ENCODE results near the gene TIFAB.
"Not testable (repeated sequence)": the region's sequence is repeated elsewhere in the genome, so short reads cannot be mapped to it uniquely, and the experiment has no call there.

The TIFAB gene, protein sequence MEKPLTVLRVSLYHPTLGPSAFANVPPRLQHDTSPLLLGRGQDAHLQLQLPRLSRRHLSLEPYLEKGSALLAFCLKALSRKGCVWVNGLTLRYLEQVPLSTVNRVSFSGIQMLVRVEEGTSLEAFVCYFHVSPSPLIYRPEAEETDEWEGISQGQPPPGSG

DNA sequence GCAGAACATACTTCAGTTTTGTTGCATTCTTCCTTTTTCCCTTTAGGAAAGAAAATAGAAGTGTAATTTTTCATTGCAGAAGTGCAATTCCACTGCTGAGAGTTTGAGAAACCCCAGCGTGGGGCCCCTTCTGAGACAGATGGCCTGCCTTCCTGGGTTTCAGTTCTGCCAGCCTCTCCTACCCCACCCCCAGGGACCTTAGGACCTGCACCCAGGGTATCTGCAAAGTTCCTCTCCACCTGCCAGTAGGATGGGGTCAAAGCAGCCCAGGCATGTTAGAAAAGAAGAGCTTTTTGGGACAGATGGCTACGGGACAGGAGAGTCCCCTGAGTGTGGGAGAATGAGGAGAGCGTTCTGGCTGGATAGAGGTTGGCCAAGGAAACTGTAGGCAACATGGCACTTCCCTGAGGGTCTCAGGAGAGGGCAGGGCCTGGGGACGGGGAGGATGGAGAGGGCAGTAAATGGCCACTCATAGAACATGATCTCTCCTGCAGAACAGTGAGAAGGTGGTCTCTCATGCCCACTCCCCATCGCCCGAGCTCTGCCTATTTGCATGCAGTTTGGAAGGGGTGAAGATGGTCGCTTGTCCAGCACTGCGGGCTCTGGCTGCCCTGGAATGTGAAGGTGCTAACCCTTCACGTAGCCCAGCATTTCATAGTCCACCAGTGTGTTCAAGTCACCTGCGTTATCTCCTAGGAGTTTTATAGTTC lies at the start of gene TIFAB:
TIFAB (minus strand) TSS at position 31 of the 710 bp plus-strand sequence. CDS start 2,412 bp downstream, outside the sequence.
- no peak for DNase-seq

DNA sequence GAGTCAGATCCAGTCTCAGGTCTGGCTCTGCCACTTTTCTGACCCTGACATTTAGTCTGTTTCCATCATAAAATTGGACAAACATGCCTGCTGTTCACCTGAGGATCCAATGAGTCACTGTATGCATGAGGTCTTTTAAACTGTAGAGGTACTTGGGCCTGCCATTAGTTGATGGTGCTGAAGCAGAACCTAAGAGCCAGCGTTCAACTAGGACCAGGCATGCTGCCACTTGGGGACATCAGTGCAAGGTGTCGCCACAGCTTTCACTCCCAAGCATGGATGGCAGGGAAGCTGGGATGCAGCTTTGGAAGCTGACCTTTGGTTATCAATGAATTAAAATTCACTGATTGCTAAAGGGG lies 46.5 kb upstream of the TIFAB start:
- DNase-seq = no peak

DNA sequence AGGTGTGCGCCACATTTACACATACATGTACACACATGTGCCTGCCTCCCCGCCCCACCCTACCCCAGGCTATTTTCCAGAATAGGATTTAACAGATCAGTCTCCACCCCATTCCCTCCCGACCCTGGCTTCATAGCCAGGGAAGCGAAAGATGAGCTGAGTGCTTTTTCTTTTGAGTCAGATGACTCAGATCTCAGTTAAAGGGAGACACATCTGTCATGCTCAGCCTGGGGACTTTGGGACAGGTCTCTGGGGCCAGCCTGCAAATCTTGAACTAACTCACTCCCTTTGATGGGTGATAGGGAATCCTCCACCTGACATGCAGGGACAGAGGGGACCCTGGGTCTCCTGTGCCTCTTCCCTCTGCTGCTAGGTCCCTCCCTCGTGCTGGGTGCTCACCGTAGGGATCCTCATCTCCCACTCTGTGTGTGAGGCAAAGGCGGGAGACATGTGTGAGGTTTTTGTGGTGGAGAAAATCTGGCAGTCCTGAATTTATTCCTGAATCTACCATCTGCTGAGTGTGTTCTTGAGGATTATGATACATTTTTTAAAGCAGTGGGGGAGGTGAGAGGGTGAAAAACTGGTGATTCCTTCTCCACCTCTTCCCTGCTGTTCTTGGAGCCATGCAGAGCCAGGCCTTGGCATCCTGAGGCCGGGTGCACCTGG lies 46.0 kb upstream of the TIFAB start:
- no peak for DNase-seq

DNA sequence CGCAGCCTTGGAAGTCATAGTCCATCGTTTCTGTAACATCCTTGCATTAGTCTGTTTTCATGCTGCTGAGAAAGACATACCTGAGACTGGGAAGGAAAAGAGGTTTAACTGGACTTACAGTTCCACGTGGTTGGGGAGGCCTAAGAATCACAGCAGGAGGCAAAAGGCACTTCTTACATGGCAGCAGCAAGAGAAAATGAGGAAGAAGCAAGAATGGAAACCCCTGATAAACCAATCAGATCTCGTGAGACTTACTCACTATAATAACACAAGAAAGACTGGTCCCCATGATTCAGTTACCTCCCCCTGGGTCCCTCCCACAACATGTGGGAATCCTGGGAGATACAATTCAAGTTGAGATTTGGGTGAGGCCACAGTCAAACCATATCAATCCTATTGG lies 43.4 kb upstream of the TIFAB start:
- not testable (repeated sequence) for DNase-seq

DNA sequence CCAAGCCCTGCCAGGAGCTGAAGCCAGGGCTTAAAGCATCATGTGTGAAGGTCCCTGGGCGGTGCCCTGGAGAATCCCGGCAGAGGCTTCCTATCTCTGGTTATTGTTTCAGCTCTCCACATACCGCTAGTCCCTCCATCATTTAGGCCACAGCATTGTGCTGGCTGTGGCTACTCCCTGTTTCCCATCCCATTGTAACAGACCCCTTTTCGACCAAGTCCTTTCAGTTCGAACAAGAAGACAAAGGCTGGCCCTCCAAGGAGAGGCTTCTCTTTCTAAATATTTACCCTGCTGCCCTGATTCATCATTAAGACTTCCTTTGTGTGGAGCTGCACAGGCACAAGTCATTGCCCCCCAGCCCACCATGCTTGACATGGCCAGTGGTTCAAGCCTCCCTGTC lies 42.0 kb upstream of the TIFAB start:
- no peak for DNase-seq

DNA sequence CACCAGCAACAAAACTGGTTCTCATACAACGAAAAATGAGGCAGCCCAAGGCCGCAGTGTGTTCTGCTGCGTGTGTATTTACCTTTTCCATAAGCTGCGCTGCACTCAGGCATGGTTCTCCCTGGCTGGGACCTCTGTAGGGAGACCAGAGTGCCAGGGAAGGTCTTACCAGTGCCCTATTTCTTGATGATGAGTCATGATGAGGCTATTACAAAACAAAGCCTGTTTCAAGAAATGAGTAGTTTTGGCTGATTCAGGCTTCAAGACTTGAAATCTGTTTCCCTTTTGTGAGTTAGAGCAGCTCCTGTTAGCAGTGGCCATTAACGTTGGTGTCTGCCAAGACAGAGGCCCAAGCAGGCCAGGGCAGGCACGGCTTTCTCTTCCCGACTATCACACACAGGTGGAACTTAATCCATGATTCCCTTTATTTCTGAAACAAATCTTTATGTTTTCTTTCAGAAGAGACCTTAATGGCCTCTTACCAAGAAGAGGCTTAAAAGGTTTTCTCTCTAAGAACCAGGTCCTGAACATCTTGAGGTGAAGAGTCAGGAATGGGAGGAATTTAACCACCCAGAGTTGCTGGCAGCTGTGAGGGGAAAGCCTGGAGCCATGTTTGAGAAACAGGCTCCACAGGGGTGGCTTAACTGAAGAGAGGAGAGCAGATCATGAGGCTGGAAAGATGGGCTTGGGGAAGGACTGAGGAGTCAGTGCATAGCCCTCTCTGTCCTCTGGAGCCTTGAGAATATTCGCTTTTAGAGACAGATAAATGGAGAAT lies 41.4 kb upstream of the TIFAB start:
- no peak for DNase-seq

DNA sequence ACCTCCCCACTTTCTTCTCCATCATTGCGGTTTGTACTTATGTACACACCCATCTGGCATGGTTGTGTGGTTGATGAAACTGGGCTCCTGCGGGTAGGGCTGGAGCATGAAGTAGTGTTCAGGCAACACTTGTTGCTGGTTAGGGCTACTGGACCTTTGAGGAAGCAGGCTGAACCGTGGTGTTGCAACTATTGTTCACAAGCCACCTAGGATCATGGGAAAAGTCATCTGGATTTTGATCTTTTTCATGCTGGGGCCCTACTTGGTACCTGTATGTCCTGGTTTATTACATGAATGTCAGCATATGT lies 40.1 kb upstream of the TIFAB start:
- no peak for DNase-seq

DNA sequence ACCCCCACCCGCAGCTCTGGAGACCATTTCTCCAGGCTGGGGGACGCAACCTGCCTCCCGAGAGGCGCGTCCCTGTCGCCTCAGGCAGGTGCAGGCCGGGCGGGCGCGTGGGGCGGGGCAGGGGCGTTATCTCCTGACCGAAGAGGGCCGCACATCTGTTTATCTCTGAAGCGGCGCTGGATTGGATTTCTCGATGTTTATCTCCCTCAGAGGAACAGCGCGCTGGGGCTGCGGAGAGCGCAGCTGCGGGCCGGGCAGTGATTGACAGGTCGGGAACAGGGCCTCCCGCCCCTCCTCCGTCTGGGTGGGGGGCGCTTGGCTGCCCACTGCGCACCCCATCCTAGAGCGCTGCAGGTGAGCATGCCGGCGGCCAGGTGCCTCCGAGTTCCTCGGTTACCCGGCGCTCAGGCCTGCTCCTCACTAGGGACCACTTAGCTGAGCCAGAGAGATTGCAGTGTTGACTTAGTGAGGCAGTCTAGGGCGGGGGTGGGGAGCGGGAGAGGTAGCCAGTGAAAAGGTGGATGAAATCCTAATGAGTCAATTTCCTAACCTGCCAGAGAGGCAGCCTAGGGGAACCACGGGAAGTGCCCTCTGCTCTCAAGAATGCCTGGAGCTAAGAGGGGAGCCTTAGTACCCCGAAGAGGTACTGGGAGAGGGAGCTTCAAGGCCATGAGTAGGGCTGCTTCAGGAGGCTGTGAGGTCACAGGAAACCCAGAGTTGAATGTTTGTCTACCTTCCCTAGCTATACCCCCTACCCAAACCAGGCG lies 39.6 kb upstream of the TIFAB start:
- DNase-seq = no peak

DNA sequence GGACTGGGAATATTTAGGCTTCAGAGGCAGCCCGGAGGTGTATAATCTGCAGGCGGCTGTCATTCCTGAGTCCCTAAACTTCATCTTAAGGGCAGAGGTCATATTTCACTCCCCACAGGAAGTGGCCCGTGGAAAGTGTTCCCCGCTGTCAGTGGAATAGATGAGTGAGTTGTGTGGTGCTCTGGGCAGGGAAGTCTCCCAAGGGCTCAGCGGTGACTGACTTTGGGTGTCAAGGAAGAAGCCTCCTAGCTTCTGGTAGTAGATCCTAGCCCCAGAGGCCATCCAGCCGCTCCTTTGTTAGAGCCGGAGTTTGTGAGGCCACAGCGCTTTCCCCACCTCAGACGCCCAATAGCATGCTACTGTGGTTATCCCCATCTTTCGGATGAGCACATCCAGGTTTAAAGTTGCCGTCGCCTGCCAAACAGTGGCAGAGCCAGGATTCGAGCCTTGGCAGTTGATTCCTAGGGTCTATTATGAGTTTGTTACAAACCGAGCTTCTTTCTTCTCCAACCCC lies 38.9 kb upstream of the TIFAB start:
- no peak for DNase-seq

DNA sequence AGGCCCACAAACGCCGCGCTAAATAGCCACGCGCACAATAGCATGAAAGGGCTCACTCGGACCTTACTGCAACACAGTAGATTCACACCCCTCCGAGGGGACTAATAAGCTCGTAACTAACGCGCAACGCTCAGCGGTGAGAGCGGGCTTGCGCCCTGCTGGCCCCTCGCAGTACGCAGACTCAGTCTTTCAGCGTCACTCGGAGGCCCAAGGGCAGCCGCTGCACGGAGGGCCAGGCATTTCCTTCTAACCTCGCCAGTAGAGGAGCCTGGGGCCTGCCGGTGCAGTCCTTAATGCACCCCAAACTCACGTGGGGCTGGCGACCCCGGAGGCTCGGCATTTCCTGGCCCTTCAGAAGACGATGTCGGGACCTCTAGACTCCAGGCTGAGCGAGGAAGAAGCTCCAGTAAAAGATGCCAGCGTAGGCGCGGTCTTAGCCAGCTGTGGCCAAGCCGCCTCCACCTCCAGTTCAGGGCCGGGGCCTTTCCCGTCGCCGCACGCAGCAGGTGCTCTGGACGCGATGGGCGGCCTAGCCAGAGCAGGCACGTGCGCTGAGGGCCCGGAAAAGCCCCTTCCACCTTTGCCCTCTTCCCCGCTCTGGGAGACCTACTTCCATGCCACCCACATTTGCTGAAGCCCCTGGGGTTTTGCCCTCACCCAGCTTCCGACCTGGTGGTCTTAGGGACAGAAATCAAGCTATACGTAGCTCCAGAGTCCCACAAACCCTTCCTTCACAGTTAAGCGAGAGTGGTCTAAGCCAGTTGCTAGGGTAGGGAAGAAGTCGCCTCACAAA lies 38.3 kb upstream of the TIFAB start:
- no peak for DNase-seq

DNA sequence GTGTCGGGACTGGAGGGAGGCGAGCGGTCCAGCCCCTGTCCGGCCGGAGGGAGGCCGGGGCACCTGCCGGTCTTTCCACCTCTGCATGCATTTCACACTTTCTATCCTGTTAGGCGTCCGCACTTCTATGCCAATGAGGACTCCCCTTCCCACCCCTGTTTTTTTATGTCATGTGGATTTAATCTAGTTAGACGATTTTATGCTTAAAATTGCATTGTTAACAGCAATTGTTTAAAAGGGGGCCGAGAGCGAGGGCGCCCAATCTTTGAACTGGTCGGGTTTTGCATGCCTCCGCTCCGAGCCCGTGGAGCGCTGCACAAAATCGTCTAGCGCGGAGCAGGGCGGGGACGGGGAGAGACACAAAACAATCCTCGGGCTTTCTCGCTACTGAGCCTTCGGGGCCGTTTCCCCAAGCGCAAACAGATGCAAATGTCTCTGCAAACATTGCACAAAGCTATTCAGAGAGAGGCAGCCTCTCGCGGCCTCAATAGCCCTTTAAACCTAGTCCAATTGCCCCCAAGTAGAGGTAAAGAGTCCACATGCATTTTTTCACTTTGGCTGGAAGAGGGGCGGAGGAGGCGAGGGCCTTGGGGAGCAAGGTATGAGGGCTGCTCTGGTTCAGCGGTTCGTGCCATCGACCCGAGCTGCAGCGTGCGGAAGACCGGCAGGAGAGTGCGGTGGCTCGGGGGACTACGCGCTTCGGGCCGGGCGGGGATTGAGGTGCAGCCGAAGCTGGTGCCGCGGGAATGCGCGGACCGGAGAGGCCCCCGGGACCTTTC lies 37.5 kb upstream of the TIFAB start:
- no peak for DNase-seq

DNA sequence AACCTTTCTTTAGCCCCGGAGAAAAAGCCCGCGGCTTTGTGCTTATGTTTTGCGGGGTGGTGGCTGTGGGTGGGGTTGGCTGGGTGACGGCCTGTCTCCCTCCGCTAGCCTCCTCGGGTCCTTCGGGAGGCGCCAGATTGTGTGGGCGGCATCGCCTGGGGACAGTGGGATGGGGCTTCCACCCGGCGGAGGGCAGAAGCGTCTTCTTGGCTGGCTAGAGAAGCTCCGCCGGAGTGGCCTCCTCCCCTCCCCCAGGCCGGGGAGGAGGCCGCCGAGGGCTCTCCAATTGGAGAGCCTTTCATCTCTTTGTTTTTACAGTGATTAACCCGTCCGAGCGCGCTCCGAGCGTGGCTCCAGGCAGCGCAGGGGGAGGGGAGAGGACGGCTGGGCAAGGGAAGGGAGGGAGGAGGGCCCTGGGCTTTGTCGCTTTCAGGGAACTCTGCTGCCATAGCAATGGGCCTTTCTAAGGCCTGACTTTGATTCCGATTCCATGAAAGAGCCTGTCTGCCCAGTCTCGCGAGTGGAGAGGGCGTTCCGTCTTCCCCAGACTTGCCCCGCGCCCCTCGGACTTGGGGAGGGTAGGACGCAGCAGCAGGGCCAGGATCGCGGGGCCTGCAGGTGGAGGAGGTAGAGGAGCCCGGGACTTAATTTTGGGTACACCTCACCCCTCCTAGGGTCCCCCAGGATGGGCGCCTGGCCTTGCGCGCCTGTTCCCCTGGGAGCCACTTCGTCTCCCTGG lies 36.7 kb upstream of the TIFAB start:
- peak; percentile 56 for DNase-seq

DNA sequence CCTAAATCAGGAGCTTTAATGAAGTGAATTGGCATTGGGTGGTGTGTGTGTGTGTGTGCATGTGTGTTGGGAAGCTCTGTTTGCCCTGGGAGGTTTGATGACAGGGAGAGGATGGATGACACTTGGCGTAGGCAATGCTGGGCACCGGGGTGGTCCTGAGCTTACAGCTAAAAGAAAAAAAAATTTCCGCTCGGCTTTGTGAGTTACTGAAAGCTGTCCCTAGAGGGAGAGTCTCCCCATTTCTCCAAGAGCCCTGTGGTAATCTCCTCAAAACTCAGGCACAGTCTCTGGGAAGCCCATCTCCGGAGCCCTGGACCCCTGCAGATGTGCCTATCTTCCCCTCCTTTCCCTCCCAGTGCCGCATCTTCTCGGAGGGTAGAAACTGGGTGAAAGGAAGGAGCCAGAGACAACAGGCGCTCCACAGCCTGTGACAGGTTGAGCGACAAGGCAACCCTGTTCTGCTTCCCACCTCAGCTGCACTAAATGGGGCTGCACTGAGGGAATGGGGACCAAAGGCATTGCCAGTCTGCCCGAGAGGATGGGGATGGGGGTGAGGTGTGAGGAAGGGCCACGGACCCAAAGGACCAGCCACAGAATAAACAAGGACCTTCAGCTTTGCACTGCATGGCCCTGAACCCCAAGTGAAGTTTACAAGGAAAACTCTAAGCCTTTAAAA lies 35.8 kb upstream of the TIFAB start:
- no peak for DNase-seq

DNA sequence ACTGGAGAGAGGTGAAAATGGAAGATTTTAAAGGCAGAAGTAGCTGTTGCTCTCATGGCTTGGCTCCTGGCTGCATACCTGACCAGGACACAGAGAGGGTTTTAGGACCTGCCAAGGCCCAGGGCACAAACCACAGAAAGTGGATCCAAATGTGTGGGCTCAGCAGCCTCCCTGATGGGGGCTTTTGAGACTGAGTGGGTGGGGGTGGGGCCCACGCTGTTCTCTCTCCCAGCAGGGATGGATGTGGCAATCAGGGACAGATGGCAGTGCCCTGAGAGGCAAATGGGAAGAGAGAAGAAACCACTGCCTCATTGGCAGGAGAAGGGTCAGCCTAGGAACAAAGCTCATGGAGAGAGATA lies 34.9 kb upstream of the TIFAB start:
- no peak for DNase-seq

DNA sequence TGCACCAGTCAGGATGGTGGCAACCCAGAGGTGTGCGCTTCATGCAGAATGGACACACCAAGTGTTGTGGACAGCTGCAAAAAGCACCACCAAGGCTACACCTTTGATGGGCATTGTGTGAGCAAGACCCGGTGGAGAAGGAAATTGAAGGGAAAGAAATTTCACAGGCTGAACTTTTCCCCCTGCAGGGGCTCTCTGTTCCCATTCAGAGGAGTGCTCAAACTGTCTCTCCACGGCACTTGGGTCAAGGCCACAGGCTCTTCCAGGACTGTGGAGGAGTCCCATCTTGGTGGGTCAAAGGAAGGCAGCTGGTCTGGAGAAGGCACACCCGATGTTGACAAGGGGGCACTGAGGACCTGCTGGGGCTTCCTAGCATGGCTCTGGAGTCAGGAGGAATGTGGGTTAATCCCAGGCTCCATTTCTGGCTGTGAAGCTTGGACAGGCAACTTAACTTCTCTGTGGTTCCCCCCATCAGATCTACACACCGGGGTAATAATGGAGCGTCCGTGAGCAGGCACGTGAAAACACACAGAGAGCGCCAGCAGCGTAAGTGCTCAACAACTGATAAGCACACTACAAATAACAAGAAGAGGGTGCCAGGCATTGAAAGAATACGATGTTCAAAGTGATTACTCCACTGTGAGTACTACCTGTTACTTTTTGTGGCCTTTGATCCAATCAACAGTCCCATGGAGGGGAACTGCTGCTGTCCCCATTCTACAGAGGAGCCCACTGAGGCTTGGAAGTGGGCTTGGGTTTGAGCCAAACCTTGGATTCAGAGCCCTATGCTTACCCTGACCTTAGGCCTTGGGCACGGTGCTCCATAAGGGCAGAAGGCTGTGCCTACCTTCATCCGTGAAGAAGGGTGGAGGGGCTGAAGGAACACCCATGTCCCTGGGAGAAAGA lies 34.2 kb upstream of the TIFAB start:
- no peak for DNase-seq

DNA sequence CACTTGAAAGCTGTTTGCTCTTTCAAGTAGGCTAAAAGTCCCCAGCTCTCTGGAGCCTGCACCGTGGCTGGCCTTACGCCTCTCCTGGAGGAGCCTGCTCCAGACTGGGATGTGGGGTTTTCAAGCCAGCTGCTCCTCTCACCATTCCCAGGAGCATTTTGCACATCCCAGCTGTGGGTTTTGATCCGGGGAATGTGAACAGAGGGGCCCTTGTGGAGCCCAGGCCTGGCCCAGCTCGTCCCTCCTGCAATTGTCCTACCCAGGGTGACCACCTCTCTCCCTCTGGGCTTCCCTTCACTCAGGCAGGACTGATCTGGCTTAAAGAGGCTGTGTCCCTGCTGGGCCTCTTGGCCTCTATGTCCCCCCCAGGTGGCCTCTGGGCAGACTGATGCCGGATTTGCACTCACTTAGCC lies 32.5 kb upstream of the TIFAB start:
- DNase-seq = no peak

DNA sequence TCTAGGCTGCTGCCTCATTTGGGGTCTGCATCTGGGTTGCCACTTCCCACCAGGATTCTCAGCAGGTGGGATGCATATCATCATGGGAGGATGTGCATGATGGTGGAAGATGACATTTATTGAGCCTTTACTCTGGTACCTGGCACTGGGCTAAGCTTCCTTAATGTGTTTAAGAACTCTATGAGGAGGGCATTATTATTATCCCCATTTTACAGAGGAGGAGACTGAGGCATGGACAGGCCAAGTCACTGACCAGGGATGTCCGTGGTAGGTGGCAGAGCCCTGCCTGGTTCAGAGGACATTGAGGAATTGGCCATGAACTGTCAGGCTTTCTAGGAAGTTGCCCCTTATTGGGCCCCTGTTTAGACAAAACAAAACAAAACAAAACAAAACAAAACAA lies 31.1 kb upstream of the TIFAB start:
- no peak for DNase-seq

DNA sequence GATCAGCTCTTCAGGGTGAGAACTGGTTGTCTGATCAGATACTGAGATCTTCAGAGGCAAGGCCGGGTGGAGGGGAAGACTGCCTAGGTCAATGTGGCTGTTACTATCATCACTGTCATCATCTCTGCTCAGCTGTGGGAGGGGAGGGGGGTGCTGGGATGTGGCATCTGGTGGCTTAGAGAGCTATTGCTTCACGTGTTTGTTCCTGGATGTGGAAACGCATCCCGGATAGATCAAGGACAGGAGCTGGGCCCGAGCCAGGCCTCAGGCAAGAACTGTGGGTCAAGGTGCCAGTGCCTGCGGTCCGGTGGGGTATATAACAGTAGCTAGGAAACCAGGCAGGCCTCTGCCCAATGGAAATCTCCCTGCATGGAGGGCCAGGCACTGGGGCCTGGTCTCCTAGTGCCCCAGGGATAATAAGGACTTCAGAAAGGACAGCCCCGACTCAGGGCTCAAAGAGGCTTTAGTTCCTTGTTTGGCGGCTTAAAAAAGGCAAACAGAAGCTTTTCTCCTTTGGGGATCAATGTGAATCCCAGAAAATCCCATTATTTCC lies 30.3 kb upstream of the TIFAB start:
- DNase-seq = no peak

DNA sequence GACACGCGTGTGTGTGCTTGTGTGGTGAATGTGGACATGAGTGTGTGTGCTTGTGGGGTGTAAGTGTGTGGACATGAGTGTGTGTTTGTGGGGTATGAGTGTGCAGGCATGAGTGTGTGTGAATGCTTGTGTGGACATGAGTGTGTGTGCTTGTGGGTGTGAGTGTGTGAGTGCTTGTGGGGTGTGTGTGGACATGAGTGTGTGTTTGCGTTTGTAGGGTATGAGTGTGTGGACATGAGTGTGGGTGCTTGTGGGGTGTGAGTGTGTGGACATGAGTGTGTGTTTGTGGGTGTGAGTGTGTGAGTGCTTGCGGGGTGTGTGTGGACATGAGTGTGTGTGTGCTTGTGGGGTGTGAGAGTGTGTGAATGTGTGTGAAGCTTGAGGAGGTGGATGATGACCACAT lies 29.8 kb upstream of the TIFAB start:
- no peak for DNase-seq

All from 8988T (cell line).